IMR-90 (cell line): ENCODE data around the gene RASA1. TPM values are rescaled to one million over a fixed set of nuclear protein-coding genes. Genes with fewer than 3 reads are reported as not detected.

ENCODE experiments used
- ATAC-seq: fragments of 200-7000 bp; cut with Tn5 transposase; 2 replicates; pipeline ENCODE4 v1.9.1; 2020; ENCODE audit warnings: low read depth, mild to moderate bottlenecking, moderate library complexity
- BruUV-seq: library from RNA; stranded (reverse); fragments of 400-500 nt; replicated peaks from 2 replicates; lab custom pipeline; 2021; lab: Mats Ljungman, UMichigan
- CTCF ChIA-PET: fragments of 300-600 bp; formaldehyde crosslinking; extraction: SDS; loops from one replicate; lab custom pipeline; 2021; ENCODE audit warnings: antibody characterized with exemption; lab: Yijun Ruan, JAX
- POLR2A ChIA-PET: fragments of 300-600 bp; sonication (Branson Sonifier 250); formaldehyde crosslinking; loops from one replicate; lab custom pipeline; 2022; ENCODE audit warnings: antibody characterized with exemption; ENCODE audit not compliant: unreplicated experiment; lab: Charles Lee
- DNase-seq: peaks from one replicate; pipeline ENCODE4 v3.0.0; 2013
- H2AFZ ChIP-seq: replicated peaks from 2 replicates; pipeline ENCODE3; 2013; ENCODE audit warnings: low read length, mild to moderate bottlenecking; ENCODE audit not compliant: poor library complexity
- H2AK5ac ChIP-seq: 2 replicates; pipeline ENCODE4 v1.6.1; 2013; ENCODE audit warnings: low read depth, low read length, inconsistent platforms
- H2AK9ac ChIP-seq: replicated peaks from 2 replicates; pipeline ENCODE3; 2013; ENCODE audit warnings: mild to moderate bottlenecking, low read depth, low read length, moderate library complexity; ENCODE audit not compliant: poor library complexity
- H2BK120ac ChIP-seq: 2 replicates; pipeline ENCODE4 v1.6.1; 2013; ENCODE audit warnings: low read depth, low read length, inconsistent platforms
- H2BK15ac ChIP-seq: 3 replicates; pipeline ENCODE4 v1.6.1; 2013; ENCODE audit warnings: low read depth, low read length, inconsistent platforms
- H2BK20ac ChIP-seq: 2 replicates; pipeline ENCODE4 v1.6.1; 2013; ENCODE audit warnings: low read depth, mild to moderate bottlenecking, inconsistent platforms, low read length, moderate library complexity
- H2BK5ac ChIP-seq: 2 replicates; pipeline ENCODE4 v1.6.1; 2013; ENCODE audit warnings: mild to moderate bottlenecking, low read depth, low read length, inconsistent platforms; ENCODE audit not compliant: poor library complexity, severe bottlenecking
- H3K14ac ChIP-seq: replicated peaks from 2 replicates; pipeline ENCODE4 v1.6.1; 2013; ENCODE audit warnings: low read depth, low read length, inconsistent platforms
- H3K18ac ChIP-seq: 2 replicates; pipeline ENCODE4 v1.6.1; 2013; ENCODE audit warnings: low read depth, low read length, control low read depth
- H3K23ac ChIP-seq: 2 replicates; pipeline ENCODE4 v1.6.1; 2013; ENCODE audit warnings: low read depth, low read length, inconsistent platforms
- H3K27ac ChIP-seq: 2 replicates; pipeline ENCODE4 v1.5.1; 2013; ENCODE audit warnings: mild to moderate bottlenecking, control low read depth, low read length; ENCODE audit not compliant: insufficient read depth
- H3K27me3 ChIP-seq: 2 replicates; pipeline ENCODE4 v1.6.1; 2013; ENCODE audit warnings: low read length; ENCODE audit not compliant: control insufficient read depth, insufficient read depth
- H3K36me3 ChIP-seq: 2 replicates; pipeline ENCODE4 v1.6.1; 2013; ENCODE audit warnings: low read length, mixed read lengths; ENCODE audit not compliant: control insufficient read depth, insufficient read depth
- H3K4ac ChIP-seq: 2 replicates; pipeline ENCODE4 v1.6.1; 2013; ENCODE audit warnings: low read depth, low read length, inconsistent platforms
- H3K4me1 ChIP-seq: 2 replicates; pipeline ENCODE4 v1.6.1; 2013; ENCODE audit warnings: low read length, mixed read lengths; ENCODE audit not compliant: control insufficient read depth, insufficient read depth
- H3K4me2 ChIP-seq: 2 replicates; pipeline ENCODE4 v1.6.1; 2013; ENCODE audit warnings: low read depth, mild to moderate bottlenecking, control low read depth, low read length, moderate library complexity
- H3K4me3 ChIP-seq: 2 replicates; pipeline ENCODE4 v1.5.1; 2013; ENCODE audit warnings: low read depth, mild to moderate bottlenecking, control low read depth, low read length, moderate library complexity; ENCODE audit not compliant: insufficient read depth
- H3K56ac ChIP-seq: 2 replicates; pipeline ENCODE4 v1.6.1; 2013; ENCODE audit warnings: low read length, inconsistent platforms; ENCODE audit not compliant: insufficient read depth; ENCODE audit errors: extremely low read depth
- H3K79me1 ChIP-seq, 2 experiments: 2 replicates each; pipeline ENCODE4 v1.6.1; 2013; ENCODE audit warnings: low read length in 2 of 2, inconsistent platforms in 1 of 2, low read depth in 1 of 2
- H3K9ac ChIP-seq: 2 replicates; pipeline ENCODE4 v1.6.1; 2013; ENCODE audit warnings: low read depth, low read length, control low read depth
- H3K9me1 ChIP-seq: 2 replicates; pipeline ENCODE4 v1.6.1; 2013; ENCODE audit warnings: low read length, inconsistent platforms; ENCODE audit not compliant: insufficient read depth
- H3K9me3 ChIP-seq: 2 replicates; pipeline ENCODE4 v1.6.1; 2013; ENCODE audit warnings: low read length; ENCODE audit not compliant: control insufficient read depth, insufficient read depth
- H4K20me1 ChIP-seq: 2 replicates; pipeline ENCODE4 v1.6.1; 2013; ENCODE audit warnings: low read length, inconsistent platforms; ENCODE audit not compliant: insufficient read depth
- H4K5ac ChIP-seq: 2 replicates; pipeline ENCODE4 v1.6.1; 2013; ENCODE audit warnings: mild to moderate bottlenecking, low read depth, low read length, control low read depth
- H4K8ac ChIP-seq, 2 experiments: 2 replicates each; pipeline ENCODE4 v1.6.1; 2013; ENCODE audit warnings: low read depth in 2 of 2, low read length in 2 of 2, control low read depth in 1 of 2, inconsistent platforms in 1 of 2
- H4K91ac ChIP-seq: 2 replicates; pipeline ENCODE4 v1.6.1; 2013; ENCODE audit warnings: low read depth, low read length, inconsistent platforms; ENCODE audit not compliant: insufficient read depth
- BHLHE40 ChIP-seq: fragments of 150-350 bp; IDR thresholded peaks from 2 replicates; pipeline ENCODE4 v1.6.1; 2016; ENCODE audit warnings: mild to moderate bottlenecking, low read depth, low read length
- CEBPB ChIP-seq: IDR thresholded peaks from 2 replicates; pipeline ENCODE4 v1.6.1; 2012; ENCODE audit warnings: low read depth, low read length, improper control_type of control experiment
- CHD1 ChIP-seq: IDR thresholded peaks from 2 replicates; pipeline ENCODE4 v1.6.1; 2012; ENCODE audit warnings: low read depth, low read length, improper control_type of control experiment
- ELK1 ChIP-seq: fragments of 150-350 bp; IDR thresholded peaks from 2 replicates; pipeline ENCODE4 v1.6.1; 2016; ENCODE audit warnings: low read depth, mild to moderate bottlenecking, low read length, moderate library complexity, borderline replicate concordance
- FOS ChIP-seq: fragments of 150-350 bp; IDR thresholded peaks from 2 replicates; pipeline ENCODE4 v1.6.1; 2016; ENCODE audit warnings: low read depth, low read length
- MAFK ChIP-seq: IDR thresholded peaks from 2 replicates; pipeline ENCODE4 v1.6.1; 2012; ENCODE audit warnings: low read depth, low read length, improper control_type of control experiment
- MAZ ChIP-seq: IDR thresholded peaks from 2 replicates; pipeline ENCODE4 v1.6.1; 2012; ENCODE audit warnings: low read depth, mild to moderate bottlenecking, low read length, improper control_type of control experiment, moderate library complexity, borderline replicate concordance
- MXI1 ChIP-seq: IDR thresholded peaks from 2 replicates; pipeline ENCODE4 v1.6.1; 2012; ENCODE audit warnings: low read depth, mild to moderate bottlenecking, low read length, moderate library complexity, borderline replicate concordance
- NFE2L2 ChIP-seq: fragments of 150-350 bp; IDR thresholded peaks from 2 replicates; pipeline ENCODE4 v1.6.1; 2016; ENCODE audit warnings: low read depth, mild to moderate bottlenecking, low read length
- POLR2A ChIP-seq: IDR thresholded peaks from 2 replicates; pipeline ENCODE4 v1.6.1; 2012; ENCODE audit warnings: mild to moderate bottlenecking, low read depth, low read length
- RAD21 ChIP-seq: IDR thresholded peaks from 2 replicates; pipeline ENCODE4 v1.6.1; 2012; ENCODE audit warnings: low read length, improper control_type of control experiment
- RCOR1 ChIP-seq: IDR thresholded peaks from 2 replicates; pipeline ENCODE4 v1.6.1; 2012; ENCODE audit warnings: mild to moderate bottlenecking, low read length, improper control_type of control experiment; ENCODE audit not compliant: insufficient replicate concordance
- RFX5 ChIP-seq: IDR thresholded peaks from 2 replicates; pipeline ENCODE4 v1.8.0; 2012; ENCODE audit warnings: low read depth, mild to moderate bottlenecking, low read length, moderate library complexity
- SMC3 ChIP-seq: fragments of 150-350 bp; IDR thresholded peaks from 2 replicates; pipeline ENCODE4 v1.6.1; 2016; ENCODE audit warnings: low read depth, mild to moderate bottlenecking, antibody characterized with exemption, low read length, moderate library complexity
- USF2 ChIP-seq: fragments of 150-350 bp; IDR thresholded peaks from 2 replicates; pipeline ENCODE4 v1.6.1; 2017; ENCODE audit warnings: mild to moderate bottlenecking, antibody characterized with exemption, low read length, low read depth
- WGBS, 2 experiments: methylation state at CpG; one replicate each; pipeline versions ENCODE4 v1.1.5 to v1.1.7; 2013; ENCODE audit warnings: missing lambda C conversion rate in 2 of 2; ENCODE audit not compliant: insufficient read length in 1 of 2; ENCODE audit errors: extremely low coverage in 2 of 2; 5-methylcytosine and 5-hydroxymethylcytosine counted together
- dilution Hi-C: fragments of 300-500 bp; cut with HindIII; formaldehyde crosslinking; loops from one replicate; pipeline ENCODE4 v1.14.3; 2018; ENCODE audit warnings: low sequenced_read_pairs; ENCODE audit not compliant: unreplicated experiment
- in situ Hi-C: fragments of 300-500 bp; cut with MboI; formaldehyde crosslinking; loops from 3 replicates; pipeline ENCODE4 v1.14.3; 2019; ENCODE audit warnings: low sequenced_read_pairs, inconsistent platforms, mixed read lengths
- intact Hi-C: fragments of 100-400 bp; cut with micrococcal nuclease; formaldehyde crosslinking; loops from 2 replicates; pipeline ENCODE4 v1.10.0; 2022
- polyA plus RNA-seq, 3 experiments: library from polyadenylated mRNA; depleted of rRNA; stranded (reverse); fragments of >200 nt; gene quantifications; 2 replicates each; pipeline ENCODE4 v1.2.3, GENCODE V29; 2012; ENCODE audit warnings: low replicate concordance in 1 of 3
- total RNA-seq: library from RNA; depleted of rRNA; stranded (reverse); fragments of >200 nt; gene quantifications from 2 replicates; pipeline ENCODE4 v1.2.3, GENCODE V29; 2012

Gene RASA1
- total and polyA plus RNA-seq, 2 of the 4 experiments (the other 2 are of a cell fraction), result 37.6 to 45.7 TPM

- Histone ChIP-seq H3K27ac (peak within 1 kb of the TSS; percentile 89), H3K4me3 (peak within 1 kb of the TSS; percentile 81), H3K4me1 (no peaks in the 10 kb centered on the region), H3K9ac (peak within 1 kb of the TSS; percentile 94), H3K9me3 (no peaks in the 10 kb centered on the region), H3K18ac (peak within 1 kb of the TSS; percentile 82), H4K91ac (peak within 1 kb of the TSS; percentile 85), H2AK5ac (peak within 1 kb of the TSS; percentile 88), H2BK120ac (peak within 1 kb of the TSS; percentile 78), H3K27me3 (no peaks in the 10 kb centered on the region), H3K79me1 (peaks cover 15 to 25% of the 10 kb centered on the region in 2 experiments), H3K4me2 (peak within 1 kb of the TSS; percentile 98), H2BK15ac (peak within 1 kb of the TSS; percentile 40; the same call in 2 of the 3 replicates), H2BK20ac (peak within 1 kb of the TSS; percentile 38; the same call in 1 of the 2 replicates), H3K56ac (peak within 1 kb of the TSS; percentile 71), H4K20me1 (peaks cover 5% of the 10 kb centered on the region; the same call in 1 of the 2 replicates), H3K23ac (peak within 1 kb of the TSS; percentile 95), H4K5ac (peak within 1 kb of the TSS; percentile 96), H2AFZ (peak within 1 kb of the TSS; percentile 92), H2AK9ac (peak within 1 kb of the TSS; percentile 78), H3K4ac (peak within 1 kb of the TSS; percentile 92), H4K8ac (peak within 1 kb of the TSS; percentile 87 to 98), H2BK5ac (peak within 1 kb of the TSS; percentile 84), H3K9me1 (no peaks in the 10 kb centered on the region), H3K36me3 (no peaks in the 10 kb centered on the region), H3K14ac (peak within 1 kb of the TSS; percentile 97)
- DNase-seq (peak; percentile 98), ATAC-seq (peak; percentile 100)
- in situ Hi-C loops, result loop anchor here (25.0 kb wide), 1 partner anchor 500 kb away; no protein-coding TSS in a partner anchor
- WGBS, 2 experiments, result 2% methylated on average over 22 of the region's 46 CpGs; no CpG with 5 or more reads in 1 of the 2 experiments
- intact Hi-C loops, result no loop called here
- ChIA-PET CTCF (interaction anchor here (0.5 kb wide), 1 partner anchor 27 kb away, joined by 3 read pairs; no protein-coding TSS in a partner anchor), POLR2A (interaction anchor here (0.7 kb wide), 1 partner anchor 80 kb away, joined by 6 read pairs; no protein-coding TSS in a partner anchor)
- dilution Hi-C loops, result no loop called here
- BruUV-seq, result no TSS peak
- TF ChIP-seq MXI1 (no peak), USF2 (no peak), RAD21 (no peak), NFE2L2 (no peak), FOS (peak; percentile 24; the same call in 1 of the 2 replicates), SMC3 (no peak), MAFK (0 out of 2 replicates have a peak, but pooled peaks have one; percentile 7), CHD1 (no peak), CEBPB (peak; percentile 45; the same call in 1 of the 2 replicates), MAZ (peak; percentile 76; the same call in 1 of the 2 replicates), RFX5 (no peak), RCOR1 (no peak), ELK1 (no peak), POLR2A (peak; percentile 96), BHLHE40 (peak; percentile 36; the same call in 1 of the 2 replicates)
Observed at GRCh38 chr5:87412630-87413342, 145.1 kb downstream of the RASA1 start, which contains the start of gene CCNH. TSS of gene CCNH (minus strand) at chr5:87412930. CDS start at chr5:87412794, 136 bp downstream.
